Neural cell (in vitro differentiated cells): ENCODE measurements around the gene ATP5ME. TPM values are rescaled to one million over a fixed set of nuclear protein-coding genes. Genes with fewer than 3 reads are reported as not detected.

Source experiments
- H2AFZ ChIP-seq: fragments of 200-600, 300-800 bp; sonication (generic), shearing (Covaris generic); 2 replicates; pipeline ENCODE4 v1.6.0; 2014; ENCODE audit warnings: low read depth, mild to moderate bottlenecking, antibody characterized with exemption, low read length, moderate library complexity
- H3F3A ChIP-seq: fragments of 200-600 bp; shearing (Covaris generic); 2 replicates; pipeline ENCODE4 v1.6.1; 2016; ENCODE audit warnings: mild to moderate bottlenecking, moderate library complexity, mixed read lengths, antibody characterized with exemption, low read length; ENCODE audit not compliant: insufficient read depth, poor library complexity, severe bottlenecking
- H3K27ac ChIP-seq: fragments of 200-600, 300-800 bp; sonication (generic), shearing (Covaris generic); 2 replicates; pipeline ENCODE4 v1.5.1; 2014; ENCODE audit warnings: mild to moderate bottlenecking, low read length, moderate library complexity
- H3K27me3 ChIP-seq: fragments of 300-800, 200-600 bp; sonication (generic), shearing (Covaris generic); 2 replicates; pipeline ENCODE4 v1.6.0; 2014; ENCODE audit warnings: mild to moderate bottlenecking, low read depth, low read length, moderate library complexity; ENCODE audit not compliant: insufficient read depth
- H3K36me3 ChIP-seq: fragments of 300-800, 200-600 bp; sonication (generic), shearing (Covaris generic); 2 replicates; pipeline ENCODE4 v1.5.1; 2014; ENCODE audit warnings: mild to moderate bottlenecking, antibody characterized with exemption, low read length, moderate library complexity; ENCODE audit not compliant: insufficient read depth
- H3K4me2 ChIP-seq: fragments of 300-800, 200-600 bp; sonication (generic), shearing (Covaris generic); 2 replicates; pipeline ENCODE4 v1.6.0; 2014; ENCODE audit warnings: mild to moderate bottlenecking, low read length
- H3K4me3 ChIP-seq: fragments of 300-800, 200-600 bp; sonication (generic), shearing (Covaris generic); 2 replicates; pipeline ENCODE4 v1.5.1; 2014; ENCODE audit warnings: mild to moderate bottlenecking, low read length, moderate library complexity
- H3K79me2 ChIP-seq: fragments of 200-600 bp; shearing (Covaris generic); replicated peaks from 2 replicates; pipeline ENCODE4 v1.6.0; 2014; ENCODE audit warnings: mild to moderate bottlenecking, low read length, moderate library complexity; ENCODE audit not compliant: insufficient read depth
- H3K9ac ChIP-seq: fragments of 300-800, 200-600 bp; sonication (generic), shearing (Covaris generic); 2 replicates; pipeline ENCODE4 v1.6.1; 2016; ENCODE audit warnings: mild to moderate bottlenecking, low read length, mixed read lengths
- H3K9me2 ChIP-seq: fragments of 200-600 bp; shearing (Covaris generic); 2 replicates; pipeline ENCODE4 v1.6.1; 2016; ENCODE audit warnings: mild to moderate bottlenecking, low read length, mixed read lengths; ENCODE audit not compliant: insufficient read depth
- H3K9me3 ChIP-seq: fragments of 200-600, 300-800 bp; sonication (generic), shearing (Covaris generic); 2 replicates; pipeline ENCODE4 v1.6.1; 2016; ENCODE audit warnings: mild to moderate bottlenecking, mixed run types, low read length, moderate library complexity, mixed read lengths
- H4K20me1 ChIP-seq: fragments of 200-600 bp; shearing (Covaris generic); 2 replicates; pipeline ENCODE4 v1.6.1; 2016; ENCODE audit warnings: mild to moderate bottlenecking, mixed run types; ENCODE audit not compliant: insufficient read depth
- CTCF ChIP-seq: fragments of 450-650 bp; IDR thresholded peaks from 2 replicates; pipeline ENCODE4 v1.5.1; 2014; ENCODE audit warnings: antibody characterized with exemption, mild to moderate bottlenecking, moderate library complexity; ENCODE audit not compliant: poor library complexity, severe bottlenecking
- EP300 ChIP-seq: fragments of 450-650 bp; conservative IDR thresholded peaks from 2 replicates; pipeline ENCODE4 v1.6.1; 2014; ENCODE audit warnings: antibody characterized with exemption, mild to moderate bottlenecking, moderate library complexity; ENCODE audit not compliant: poor library complexity, severe bottlenecking
- EZH2 ChIP-seq: fragments of 200-600, 300-800 bp; shearing (Covaris generic), sonication (generic); IDR thresholded peaks from 2 replicates; pipeline ENCODE4 v1.6.1; 2014; ENCODE audit warnings: antibody characterized with exemption, low read length, borderline replicate concordance, mild to moderate bottlenecking; ENCODE audit not compliant: insufficient read depth, poor library complexity, severe bottlenecking
- MXI1 ChIP-seq: fragments of 450-650 bp; conservative IDR thresholded peaks from 2 replicates; pipeline ENCODE4 v1.6.1; 2014; ENCODE audit warnings: antibody characterized with exemption, mild to moderate bottlenecking; ENCODE audit not compliant: poor library complexity, severe bottlenecking
- POLR2AphosphoS5 ChIP-seq: IDR thresholded peaks from 2 replicates; pipeline ENCODE4 v1.6.1; 2012
- RAD21 ChIP-seq: fragments of 450-650 bp; conservative IDR thresholded peaks from 2 replicates; pipeline ENCODE4 v1.6.1; 2014; ENCODE audit warnings: antibody characterized with exemption, mild to moderate bottlenecking, moderate library complexity
- REST ChIP-seq: IDR thresholded peaks from 2 replicates; pipeline ENCODE4 v1.6.1; 2012; ENCODE audit warnings: borderline replicate concordance
- SMC3 ChIP-seq: fragments of 450-650 bp; conservative IDR thresholded peaks from 2 replicates; pipeline ENCODE4 v1.6.1; 2014; ENCODE audit warnings: antibody characterized with exemption, mild to moderate bottlenecking, moderate library complexity; ENCODE audit not compliant: poor library complexity
- TAF1 ChIP-seq: IDR thresholded peaks from 2 replicates; pipeline ENCODE4 v1.6.1; 2012; ENCODE audit warnings: low read depth
- polyA plus RNA-seq: library from polyadenylated mRNA; depleted of rRNA; stranded (reverse); fragments of >200 nt; gene quantifications from 2 replicates; pipeline ENCODE4 v1.2.3, GENCODE V29; 2014

ATP5ME gene
- polyA plus RNA-seq, 1 donor from 2014 or later: 156 TPM

GRCh38 chr4:666436-666810, 7.7 kb downstream of the ATP5ME start:
- Histone ChIP-seq H3K9me2 (no peaks in the 10 kb centered on the region), H3K9ac (no peak overlapping the region), H3K4me2 (no peak overlapping the region), H3K4me3 (no peak overlapping the region), H3F3A (no peaks in the 10 kb centered on the region), H3K9me3 (no peaks in the 10 kb centered on the region), H3K36me3 (no peaks in the 10 kb centered on the region), H3K79me2 (no peaks in the 10 kb centered on the region), H3K27me3 (no peaks in the 10 kb centered on the region), H3K27ac (no peak overlapping the region), H4K20me1 (no peaks in the 10 kb centered on the region), H2AFZ (no peak overlapping the region)
- TF ChIP-seq POLR2AphosphoS5 (no peak), CTCF (no peak), SMC3 (no peak), REST (no peak), EZH2 (no peak), TAF1 (no peak), EP300 (no peak), RAD21 (no peak)

GRCh38 chr4:665751-666435, 8.2 kb downstream of the ATP5ME start:
- Histone ChIP-seq H4K20me1 (no peaks in the 10 kb centered on the region), H3K36me3 (no peaks in the 10 kb centered on the region)

More at GRCh38 chr4:665751-666435, 8.2 kb downstream of the ATP5ME start:
- H3K9ac ChIP-seq: no peak overlapping the region
- no peaks in the 10 kb centered on the region for H3K9me3 ChIP-seq
- no peak overlapping the region for H3K4me3 ChIP-seq
- no peaks in the 10 kb centered on the region for H3K9me2 ChIP-seq
- no peak overlapping the region for H3K4me2 ChIP-seq
- no peaks in the 10 kb centered on the region for H3K27me3 ChIP-seq
- no peaks in the 10 kb centered on the region for H3K79me2 ChIP-seq
- no peaks in the 10 kb centered on the region for H3F3A ChIP-seq
- no peak overlapping the region for H2AFZ ChIP-seq
- TF ChIP-seq MXI1: no peak
- no peak for TF ChIP-seq CTCF
- TF ChIP-seq SMC3: no peak
- TF ChIP-seq EP300: no peak
- no peak for TF ChIP-seq RAD21
- no peak for TF ChIP-seq EZH2
- no peak for TF ChIP-seq POLR2AphosphoS5
- TF ChIP-seq REST: no peak
- no peak for TF ChIP-seq TAF1
- no peak overlapping the region for H3K27ac ChIP-seq
